SH-SY5Y (cell line): ENCODE data around the gene SNCA.

ENCODE experiments used
- GATA2 ChIP-seq: IDR thresholded peaks from 2 replicates; pipeline ENCODE4 v1.6.1; 2011; ENCODE audit warnings: mild to moderate bottlenecking, low read depth, low read length
- GATA3 ChIP-seq: IDR thresholded peaks from 2 replicates; pipeline ENCODE4 v1.6.1; 2011; ENCODE audit warnings: low read depth, mild to moderate bottlenecking, low read length, moderate library complexity

- TF ChIP-seq GATA2 = no peak
- TF ChIP-seq GATA3 = no peak
Observed at GRCh38 chr4:89829470-89830138, 7.4 kb downstream of the SNCA start.
